GM11168 (cell line): Measurements from ENCODE around the gene PLSCR1.
"Not testable (repeated sequence)": the region's sequence is repeated elsewhere in the genome, so short reads cannot be mapped to it uniquely, and the experiment has no call there.

ENCODE experiments used
- in situ Hi-C: fragments of 300-500 bp; cut with MboI; formaldehyde crosslinking; loops from one replicate; pipeline ENCODE4 v1.12.0; 2022; ENCODE audit warnings: low sequenced_read_pairs; ENCODE audit not compliant: unreplicated experiment

Gene PLSCR1

DNA sequence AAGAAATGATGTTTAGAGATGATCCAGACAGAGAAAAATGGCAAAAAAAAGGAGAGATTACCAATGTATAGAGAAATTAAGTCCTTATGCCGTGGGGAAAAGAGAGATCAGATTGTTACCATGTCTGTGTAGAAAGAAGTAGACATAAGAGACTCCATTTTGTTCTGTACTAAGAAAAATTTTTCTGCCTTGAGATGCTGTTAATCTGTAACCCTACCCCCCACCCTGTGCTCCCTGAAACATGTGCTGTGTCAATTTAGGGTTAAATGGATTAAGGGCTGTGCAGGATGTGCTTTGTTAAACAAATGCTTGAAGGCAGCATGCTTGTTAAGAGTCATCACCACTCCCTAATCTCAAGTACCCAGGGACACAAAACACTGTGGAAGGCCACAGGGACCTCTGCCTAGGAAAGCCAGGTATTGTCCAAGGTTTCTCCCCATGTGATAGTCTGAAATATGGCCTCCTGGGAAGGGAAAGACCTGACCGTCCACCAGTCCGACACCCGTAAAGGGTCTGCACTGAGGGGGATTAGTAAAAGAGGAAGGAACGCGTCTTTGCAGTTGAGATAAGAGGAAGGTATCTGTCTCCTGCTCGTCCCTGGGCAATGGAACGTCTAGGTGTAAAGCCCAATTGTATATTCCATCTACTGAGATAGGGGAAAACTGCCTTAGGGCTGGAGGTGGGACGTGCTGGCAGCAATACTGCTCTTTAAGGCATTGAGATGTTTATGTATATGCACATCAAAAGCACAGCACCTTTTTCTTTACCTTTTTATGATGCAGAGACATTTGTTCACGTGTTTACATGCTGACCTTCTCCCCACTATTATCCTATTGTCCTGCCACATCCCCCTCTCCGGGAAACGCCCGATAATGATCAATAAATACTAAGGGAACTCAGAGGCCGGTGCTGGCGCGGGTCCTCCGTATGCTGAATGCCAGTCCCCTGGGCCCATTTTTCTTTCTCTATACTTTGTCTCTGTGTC lies 21.9 kb downstream of the PLSCR1 start:
- in situ Hi-C loops = not testable (repeated sequence)

DNA sequence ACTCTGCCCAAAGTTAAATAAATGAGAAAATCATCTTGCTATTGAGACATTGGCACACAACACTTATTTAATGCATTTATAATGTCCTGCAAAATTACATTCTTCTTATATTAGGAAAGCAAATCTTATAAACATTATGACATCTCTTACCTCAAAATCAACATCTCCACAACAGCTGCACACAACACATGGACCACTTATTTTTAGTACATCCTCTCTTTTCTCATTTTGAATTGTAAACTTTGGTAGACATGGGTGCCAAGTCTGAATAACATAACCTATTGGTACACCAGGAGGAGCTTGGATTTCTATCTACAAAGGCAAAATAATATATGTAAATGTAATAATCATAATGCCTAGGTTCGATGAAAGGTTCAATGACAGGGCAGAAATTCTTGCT lies 23.0 kb downstream of the PLSCR1 start:
- in situ Hi-C loops = no loop called here

DNA sequence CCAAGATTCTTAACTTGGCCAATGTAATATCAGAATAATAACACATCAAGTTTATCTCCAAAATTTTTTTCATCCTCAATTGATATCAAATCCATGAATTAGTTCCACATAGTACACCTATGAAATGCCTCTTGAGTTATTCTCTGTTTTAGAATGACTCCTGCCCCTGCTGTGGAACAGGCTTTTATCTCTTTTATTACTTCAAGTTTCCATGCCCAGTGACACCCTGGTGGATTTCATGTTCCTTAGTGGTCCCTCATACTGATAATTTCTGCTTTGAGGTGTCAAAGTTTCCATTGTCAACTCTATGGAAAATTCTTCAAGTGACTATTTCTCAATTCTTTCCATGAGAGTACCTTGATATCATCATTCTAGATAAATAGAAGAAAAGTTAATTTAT lies 24.6 kb downstream of the PLSCR1 start:
- in situ Hi-C loops = no loop called here

DNA sequence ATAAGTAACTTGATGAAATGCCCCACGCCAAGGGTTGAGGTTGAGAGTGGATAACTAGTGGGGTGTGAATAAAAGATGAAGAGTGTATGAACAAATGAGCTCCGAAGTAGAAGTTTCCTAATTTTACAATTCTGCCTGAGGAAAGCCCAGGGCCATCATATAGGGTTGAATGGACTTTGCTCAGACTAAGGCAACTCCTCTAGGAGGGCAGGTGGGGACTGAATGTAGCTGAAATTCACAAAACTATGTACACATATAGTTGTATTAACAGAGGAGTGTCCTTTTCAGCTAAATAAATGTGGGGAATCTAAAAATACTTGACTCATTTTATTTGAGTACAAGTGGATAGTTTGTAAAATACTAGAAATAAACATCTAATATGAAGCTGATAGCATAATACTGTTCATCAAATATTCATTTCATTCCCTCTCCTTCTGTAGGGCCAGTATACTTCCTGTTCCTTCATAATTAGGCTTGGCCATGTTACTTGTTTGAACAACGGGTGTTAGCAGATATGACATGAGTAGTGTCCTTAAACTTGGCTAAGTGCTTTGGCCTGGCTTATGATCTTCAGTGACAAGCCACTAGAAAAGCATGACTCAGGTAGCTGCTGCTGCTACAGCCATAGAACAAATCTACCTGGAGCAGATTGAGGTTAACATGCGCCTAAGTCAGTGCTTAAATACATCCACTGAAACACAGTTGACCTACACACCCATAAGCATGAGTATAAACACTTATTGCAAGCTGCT lies 26.5 kb downstream of the PLSCR1 start:
- in situ Hi-C loops = no loop called here

DNA sequence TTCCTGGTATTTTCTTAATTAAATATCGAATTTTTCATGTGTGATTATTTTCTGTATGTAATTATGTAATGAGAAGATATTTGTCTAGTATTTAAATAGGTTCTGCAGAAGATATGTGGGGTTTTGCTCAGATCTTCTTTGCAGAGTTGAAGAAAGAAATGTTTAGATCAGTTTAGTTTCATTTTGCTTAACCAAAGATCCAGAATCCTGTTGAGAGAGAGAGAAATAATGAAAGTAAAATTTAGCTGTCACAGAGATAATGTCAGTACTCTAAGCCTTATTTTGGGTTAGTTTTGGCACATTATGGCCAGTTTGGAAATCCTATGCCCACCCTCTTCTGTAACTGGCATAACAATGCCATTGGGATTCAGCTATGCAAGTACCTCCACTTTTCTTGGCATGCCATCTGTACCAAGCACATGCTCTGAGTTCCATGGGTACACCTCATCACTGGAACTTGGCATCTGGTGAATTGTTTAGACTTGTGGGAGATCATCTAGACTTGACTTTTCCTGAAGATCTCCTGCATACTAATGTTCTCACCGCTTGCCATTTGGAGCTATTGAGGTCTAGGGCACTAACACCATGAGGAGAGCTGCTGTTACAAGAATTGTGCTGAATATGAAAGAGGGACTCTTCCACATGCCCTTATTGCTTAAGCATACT lies 30.9 kb downstream of the PLSCR1 start:
- in situ Hi-C loops = no loop called here

DNA sequence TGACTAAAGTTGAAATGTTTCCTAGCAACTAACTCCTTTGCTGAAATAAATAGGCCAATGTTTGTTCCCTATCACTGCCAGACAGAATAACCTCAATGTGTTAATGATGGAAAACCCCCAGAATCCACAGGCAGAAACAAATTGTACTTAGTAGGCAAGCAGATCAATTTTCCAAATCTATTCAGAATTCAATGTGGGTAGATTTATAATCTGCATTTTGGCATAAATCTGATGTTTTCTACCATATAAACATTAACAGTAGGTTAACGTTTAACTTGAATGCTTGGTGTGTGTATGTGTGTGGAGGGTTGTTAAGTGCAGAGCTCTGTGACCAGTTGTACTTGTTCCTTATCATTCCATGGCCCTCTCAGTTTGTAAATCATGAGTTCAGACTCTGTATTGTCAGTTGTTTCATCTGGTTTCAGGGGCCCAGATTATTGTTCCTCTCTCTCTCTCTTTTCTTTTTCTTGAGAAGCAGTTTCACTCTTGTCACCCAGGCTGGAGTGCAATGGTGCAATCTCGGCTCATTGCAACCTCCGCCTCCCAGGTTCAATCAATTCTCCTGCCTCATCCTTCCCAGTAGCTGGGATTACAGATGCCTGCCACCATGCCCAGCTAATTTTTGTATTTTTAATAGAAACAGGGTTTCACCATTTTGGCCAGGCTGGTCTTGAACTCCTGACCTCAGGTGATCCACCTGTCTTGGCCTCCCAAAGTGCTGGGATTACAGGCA lies 32.8 kb downstream of the PLSCR1 start:
- in situ Hi-C loops = no loop called here

DNA sequence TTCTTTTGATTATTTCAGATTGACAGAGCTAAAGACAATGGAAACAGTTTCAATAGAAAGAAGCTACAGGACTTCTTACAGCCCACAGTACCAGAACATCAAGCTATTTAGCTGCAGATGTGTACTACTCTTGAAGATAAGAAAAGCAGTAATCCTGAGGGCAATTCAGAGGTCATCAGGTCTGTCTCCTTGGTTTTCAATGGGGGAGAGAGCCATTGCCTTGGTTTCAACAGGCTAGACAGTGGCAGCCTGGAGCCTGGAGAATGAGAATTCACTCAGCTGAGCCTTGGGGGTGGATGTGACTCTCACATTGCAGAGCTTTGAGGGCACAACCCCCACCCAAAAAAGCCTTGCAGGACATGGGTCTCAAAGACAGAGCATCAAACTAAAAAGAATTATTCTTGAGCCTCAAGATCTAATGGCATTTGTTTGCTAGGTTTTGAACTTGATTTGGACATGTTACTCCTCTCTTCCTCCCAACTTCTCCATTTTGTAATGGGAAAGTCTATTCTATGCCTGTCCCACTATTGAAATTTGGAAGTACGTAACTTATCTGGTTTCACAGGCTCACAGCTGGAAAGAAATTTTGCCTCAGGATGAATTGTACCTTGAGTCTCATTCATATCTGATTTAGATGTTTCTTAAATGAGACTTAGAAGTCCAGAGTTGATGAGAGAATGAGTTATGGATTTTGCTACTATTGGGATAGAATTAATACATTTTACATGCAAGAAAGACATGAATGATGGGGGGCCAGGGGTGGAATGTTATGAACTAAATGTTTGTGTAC lies 36.9 kb downstream of the PLSCR1 start:
- in situ Hi-C loops = no loop called here

DNA sequence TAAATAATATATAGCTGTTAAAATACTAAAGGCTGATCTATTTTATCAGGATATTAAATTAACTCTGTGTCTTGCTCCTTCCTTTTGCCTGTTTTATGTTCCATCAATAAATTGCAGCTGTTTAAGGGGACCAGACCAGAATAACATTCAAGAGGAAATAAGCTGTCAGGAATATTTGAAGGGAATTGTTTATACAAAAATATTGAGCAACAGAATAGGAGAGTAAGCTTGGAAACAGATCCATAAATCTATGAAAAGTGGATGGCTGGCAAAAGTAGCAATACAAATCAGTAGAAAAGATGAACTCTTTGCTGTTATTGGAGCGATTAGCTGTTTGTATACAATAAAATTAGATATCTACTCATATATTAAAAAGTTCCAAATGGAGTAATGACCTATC lies 38.9 kb downstream of the PLSCR1 start:
- in situ Hi-C loops = no loop called here

DNA sequence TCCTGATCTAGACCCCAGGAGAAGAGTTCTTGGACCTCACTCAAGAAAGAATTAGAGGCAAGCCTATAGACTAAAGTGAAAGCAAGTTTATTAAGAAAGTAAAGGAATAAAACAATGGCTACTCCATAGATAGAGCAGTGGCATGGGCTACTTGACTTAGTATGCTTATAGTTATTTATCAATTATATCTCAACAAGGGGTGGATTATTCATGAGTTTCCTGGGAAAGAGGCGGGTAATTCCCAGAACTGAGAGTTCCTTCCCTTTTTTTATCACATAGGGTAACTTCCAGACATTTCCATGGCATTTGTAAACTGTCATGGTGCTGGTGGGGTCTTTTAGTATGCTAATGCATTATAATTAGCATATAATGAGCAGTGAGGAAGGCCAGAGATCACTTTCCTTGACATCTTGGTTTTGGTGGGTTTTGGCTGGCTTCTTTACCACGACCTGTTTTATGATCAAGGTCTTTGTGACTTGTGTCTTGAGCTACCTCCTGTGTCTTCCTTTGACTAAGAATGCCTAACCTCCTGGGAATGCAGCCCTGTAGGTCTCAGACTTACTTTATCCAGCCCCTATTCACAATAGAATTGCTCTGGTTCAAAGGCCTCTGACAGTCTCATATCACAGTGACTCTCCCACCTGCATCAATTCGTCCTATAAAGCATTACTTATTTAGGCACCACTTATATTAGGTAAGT lies 39.8 kb downstream of the PLSCR1 start:
- in situ Hi-C loops = no loop called here

DNA sequence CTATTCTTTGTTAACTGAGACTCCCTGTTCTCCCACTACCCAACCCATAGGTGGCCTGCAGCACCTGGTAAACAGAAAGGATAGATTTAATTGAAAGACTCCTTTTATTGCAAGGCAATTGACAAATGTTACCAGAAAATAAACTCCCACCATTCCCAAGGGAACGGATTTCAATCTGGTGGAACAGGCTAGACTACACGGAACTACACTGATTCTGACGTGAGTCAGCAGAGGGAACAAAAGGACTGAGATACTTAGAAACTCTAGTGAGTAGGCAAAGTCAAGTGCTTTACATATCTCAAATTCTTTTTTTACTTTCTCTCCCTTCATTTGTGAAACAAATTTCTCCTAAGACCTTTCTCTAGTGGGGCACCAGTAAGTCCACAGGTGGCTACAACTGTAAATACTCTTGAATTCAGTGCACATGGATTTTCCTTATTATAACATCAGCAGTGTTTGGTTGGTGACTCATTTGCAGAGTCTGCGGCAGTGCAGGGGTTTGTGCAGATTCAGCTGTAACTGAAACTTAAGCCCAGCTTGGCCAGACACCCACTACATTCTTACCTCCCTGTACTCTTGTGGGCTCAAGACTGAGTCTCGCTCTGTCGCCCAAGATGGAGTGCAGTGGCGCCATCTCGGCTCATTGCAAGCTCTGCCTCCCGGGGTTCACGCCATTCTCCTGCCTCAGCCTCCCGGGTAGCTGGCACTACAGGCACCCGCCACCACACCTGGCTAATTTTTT lies 40.8 kb downstream of the PLSCR1 start:
- in situ Hi-C loops = no loop called here

DNA sequence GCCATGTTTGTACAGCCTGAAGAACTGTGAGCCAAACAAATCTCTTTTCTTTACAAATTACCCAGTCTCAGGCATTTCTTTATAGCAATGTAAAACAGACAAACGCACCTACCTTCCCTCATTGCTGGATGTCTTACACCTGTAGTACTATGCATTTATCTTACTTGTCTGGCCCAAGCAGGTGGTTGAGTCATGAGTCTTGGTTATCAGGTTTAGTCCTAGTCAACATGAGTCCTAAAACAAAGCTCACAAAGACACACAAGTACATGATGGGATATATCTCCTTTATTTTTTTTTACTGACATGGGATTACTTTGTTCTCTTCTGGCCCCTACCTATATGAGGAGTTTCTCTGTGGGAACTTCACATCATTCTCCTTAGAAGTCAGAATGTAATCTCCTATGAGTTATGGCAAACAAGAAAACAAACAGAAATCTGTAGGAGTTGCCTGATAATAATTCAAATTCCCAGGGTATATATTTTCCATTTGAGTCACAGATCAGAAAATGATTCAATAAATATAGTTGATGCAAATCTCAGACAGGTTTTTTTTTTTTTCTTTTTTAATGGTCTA lies 41.4 kb downstream of the PLSCR1 start:
- in situ Hi-C loops = no loop called here

DNA sequence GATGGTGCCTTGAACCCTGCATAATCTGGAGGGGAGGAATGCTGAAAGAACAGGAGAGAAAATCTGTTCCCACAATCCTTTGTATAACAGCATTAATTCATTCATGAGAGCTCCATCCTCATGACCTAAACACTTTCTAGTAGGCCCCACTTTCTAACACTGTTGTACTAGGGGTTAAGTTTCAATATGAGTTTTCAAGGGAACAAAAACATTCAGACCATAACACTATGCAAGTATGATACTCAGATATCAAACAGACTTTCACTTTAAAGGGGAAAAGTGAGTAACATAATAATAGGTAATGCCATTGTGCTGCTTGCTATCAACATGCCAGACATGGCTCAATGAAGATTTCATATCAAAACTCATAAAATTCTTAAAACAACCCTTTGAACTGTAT lies 42.7 kb downstream of the PLSCR1 start:
- in situ Hi-C loops = no loop called here

DNA sequence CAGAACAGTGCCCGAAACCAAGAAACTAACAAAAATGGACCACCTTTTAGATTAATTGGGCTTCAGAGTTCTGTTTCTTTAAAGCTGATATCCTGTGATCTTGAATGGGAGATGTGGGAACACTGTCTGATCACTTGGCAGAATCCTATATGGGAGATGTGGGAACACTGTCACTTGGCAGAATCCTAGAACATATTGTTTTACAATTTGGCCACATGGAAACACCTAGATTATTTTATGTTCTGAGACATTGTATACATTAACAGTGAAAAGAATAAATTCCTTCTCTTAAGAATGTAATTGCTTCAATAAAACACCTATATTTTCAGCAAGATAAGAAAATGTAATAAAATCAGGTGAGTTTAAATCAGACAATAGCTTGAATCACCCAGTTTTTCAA lies 44.7 kb downstream of the PLSCR1 start:
- in situ Hi-C loops = no loop called here

DNA sequence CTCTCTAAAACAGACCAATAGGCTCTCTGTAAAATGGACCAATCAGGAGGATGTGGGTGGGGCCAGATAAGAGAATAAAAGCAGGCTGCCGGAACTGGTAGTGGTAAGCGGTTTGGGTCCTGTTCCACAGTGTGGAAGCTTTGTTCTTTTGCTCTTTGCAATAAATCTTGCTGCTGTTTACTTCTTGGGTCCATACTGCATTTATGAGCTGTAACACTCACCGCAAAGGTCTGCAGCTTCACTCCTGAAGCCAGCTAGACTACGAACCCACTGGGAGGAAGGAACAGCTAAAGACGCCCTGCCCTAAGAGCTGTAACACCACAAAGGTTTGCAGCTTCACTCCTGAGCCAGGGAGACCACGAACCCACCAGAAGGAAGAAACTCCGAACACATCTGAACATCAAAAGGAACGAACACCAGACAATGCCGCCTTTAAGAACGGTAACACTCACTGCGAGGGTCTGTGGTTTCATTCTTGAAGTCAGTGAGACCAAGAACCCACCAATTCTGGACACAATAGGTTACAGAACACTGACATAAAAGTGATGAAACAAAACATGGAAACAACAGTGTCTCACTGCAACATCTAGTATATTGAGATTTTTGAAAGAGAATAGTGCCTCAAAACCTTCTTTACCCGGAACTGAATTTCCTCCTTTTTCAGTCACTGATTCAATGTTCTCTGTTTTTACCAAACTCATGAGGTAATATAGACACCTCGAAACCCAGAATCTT lies 46.2 kb downstream of the PLSCR1 start:
- in situ Hi-C loops = no loop called here

DNA sequence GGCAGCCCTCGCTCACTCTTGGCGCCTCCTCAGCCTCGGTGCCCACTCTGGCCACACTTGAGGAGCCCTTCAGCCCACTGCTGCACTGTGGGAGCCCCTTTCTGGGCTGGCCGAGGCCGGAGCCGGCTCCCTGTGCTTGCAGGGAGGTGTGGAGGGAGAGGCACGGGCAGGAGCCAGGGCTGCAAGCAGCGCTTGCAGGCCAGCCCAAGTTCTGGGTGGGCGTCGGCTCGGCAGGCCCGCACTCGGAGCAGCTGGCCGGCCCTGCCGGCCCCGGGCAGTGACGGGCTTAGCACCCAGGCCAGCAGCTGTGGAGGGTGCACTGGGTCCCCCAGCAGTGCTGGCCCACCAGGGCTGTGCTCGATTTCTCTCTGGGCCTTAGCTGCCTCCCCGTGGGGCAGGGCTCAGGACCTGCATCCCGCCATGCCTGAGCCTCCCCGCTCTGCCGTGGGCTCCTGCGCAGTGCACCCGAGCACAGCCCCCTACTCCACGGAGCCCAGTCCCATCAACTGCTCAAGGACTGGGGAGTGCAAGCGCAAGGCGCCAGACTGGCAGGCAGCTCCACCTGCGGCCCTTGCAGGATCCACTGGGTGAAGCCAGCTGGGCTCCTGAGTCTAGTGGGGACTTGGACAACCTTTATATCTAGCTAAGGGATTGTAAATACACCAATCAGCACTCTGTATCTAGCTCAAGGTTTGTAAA lies 47.1 kb downstream of the PLSCR1 start:
- in situ Hi-C loops = not testable (repeated sequence)

DNA sequence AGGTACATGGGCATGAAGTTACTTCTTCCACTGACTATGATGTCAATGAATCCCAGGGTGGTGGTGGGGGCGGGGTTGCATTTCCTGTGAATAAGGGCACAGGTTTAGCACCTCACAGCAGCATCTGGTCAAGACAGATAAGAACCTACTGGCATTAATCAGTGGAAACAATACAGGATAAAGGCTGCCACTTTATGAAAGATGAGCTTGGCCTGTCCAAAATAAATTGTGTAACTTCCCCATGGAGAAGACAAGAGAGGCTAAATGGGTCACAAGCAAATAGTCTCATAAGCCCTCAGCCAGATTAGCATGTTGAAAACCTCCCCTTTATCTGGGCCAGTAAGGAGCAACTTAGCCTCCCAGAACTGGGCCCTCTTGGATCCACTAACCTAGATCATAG lies 47.7 kb downstream of the PLSCR1 start:
- in situ Hi-C loops = no loop called here

DNA sequence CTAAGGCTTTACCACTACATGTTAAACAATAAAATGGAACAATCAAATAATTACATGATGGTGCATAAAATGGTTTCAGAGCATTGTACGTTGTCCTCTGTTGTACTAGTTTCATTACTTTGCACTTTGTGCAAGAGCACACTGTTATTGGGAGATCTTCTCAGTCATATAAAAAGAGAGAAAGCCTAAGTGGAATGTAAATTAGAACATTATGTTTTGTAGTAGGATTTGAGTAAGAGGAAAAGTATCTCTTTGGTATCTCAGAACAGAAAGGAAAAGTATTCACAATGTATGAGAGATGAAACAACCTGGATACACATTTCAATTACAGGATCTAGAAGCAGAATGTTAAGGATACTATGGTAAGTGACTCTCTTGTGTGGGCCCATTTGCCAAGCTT lies 48.2 kb downstream of the PLSCR1 start:
- in situ Hi-C loops = no loop called here
